Calu3 (cell line): ENCODE results near the gene CHM. TPM values are rescaled to one million over a fixed set of nuclear protein-coding genes. Genes with fewer than 3 reads are reported as not detected.

Experiments
- BruUV-seq: library from RNA; stranded (reverse); fragments of 400-500 nt; replicated peaks from 2 replicates; lab custom pipeline; 2021; lab: Mats Ljungman, UMichigan
- CTCF ChIA-PET: fragments of 300-600 bp; sonication (Branson Sonifier 250); formaldehyde crosslinking; loops from one replicate; lab custom pipeline; 2022; ENCODE audit warnings: antibody characterized with exemption; lab: Charles Lee
- DNase-seq: peaks from one replicate; pipeline ENCODE4 v3.0.0; 2022
- H3K27ac Mint-ChIP-seq: one replicate; pipeline ENCODE4 v1.8.0; 2022; ENCODE audit warnings: mixed read lengths; ENCODE audit not compliant: unreplicated experiment
- H3K27me3 Mint-ChIP-seq: one replicate; pipeline ENCODE4 v1.8.0; 2022; ENCODE audit warnings: mixed read lengths; ENCODE audit not compliant: unreplicated experiment
- H3K36me3 Mint-ChIP-seq: one replicate; pipeline ENCODE4 v1.8.0; 2022; ENCODE audit warnings: mild to moderate bottlenecking, moderate library complexity, mixed read lengths; ENCODE audit not compliant: insufficient read depth, unreplicated experiment
- H3K4me1 Mint-ChIP-seq: one replicate; pipeline ENCODE4 v1.8.0; 2022; ENCODE audit warnings: mild to moderate bottlenecking, low read depth, mixed read lengths; ENCODE audit not compliant: unreplicated experiment
- H3K4me3 Mint-ChIP-seq: one replicate; pipeline ENCODE4 v1.8.0; 2022; ENCODE audit warnings: mild to moderate bottlenecking, low read depth, moderate library complexity, mixed read lengths; ENCODE audit not compliant: unreplicated experiment
- H3K9me3 Mint-ChIP-seq: one replicate; pipeline ENCODE4 v1.8.0; 2022; ENCODE audit warnings: low read depth, mixed read lengths; ENCODE audit not compliant: unreplicated experiment
- intact Hi-C: fragments of 100-400 bp; cut with micrococcal nuclease; formaldehyde crosslinking; loops from one replicate; pipeline ENCODE4 v1.10.0; 2022; ENCODE audit not compliant: unreplicated experiment
- total RNA-seq: library from RNA; stranded (reverse); gene quantifications from 2 replicates; pipeline ENCODE4 v1.2.3, GENCODE V29; 2022
- TF ChIP-seq, protein P1 (sequence below): fragments of 200-600 bp; IDR thresholded peaks from one replicate; pipeline ENCODE4 v1.8.0; 2022; ENCODE audit warnings: antibody characterized with exemption; ENCODE audit not compliant: unreplicated experiment

CHM gene
- total RNA-seq, 1 experiment from 2014 or later = 24.3 TPM

DNA sequence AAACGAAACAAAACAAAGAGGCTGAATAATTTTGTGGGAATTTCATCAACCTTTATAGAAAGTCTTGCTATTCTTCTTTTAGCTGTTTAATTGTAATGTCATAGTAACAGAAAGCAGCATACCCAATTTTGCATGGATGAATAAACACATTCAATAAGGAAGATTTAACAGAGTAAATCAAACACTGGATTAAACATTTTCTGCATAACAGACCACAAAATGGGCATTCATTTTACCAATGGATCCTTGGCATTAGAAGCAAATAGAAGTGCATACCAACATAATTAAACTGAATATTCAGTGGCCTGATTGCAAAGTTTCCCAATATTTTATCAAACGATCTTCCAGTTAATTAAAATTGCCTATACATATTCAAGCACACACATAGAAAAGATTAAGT is 4.4 kb upstream of the CHM start:
- H3K27ac Mint-ChIP-seq = no peak overlapping the region
- CTCF ChIA-PET = no interaction called here
- intact Hi-C loops = no loop called here
- no peak overlapping the region for H3K4me3 Mint-ChIP-seq
- H3K4me1 Mint-ChIP-seq = no peaks in the 10 kb centered on the region
- H3K27me3 Mint-ChIP-seq = peaks cover 12% of the 10 kb centered on the region
- DNase-seq = no peak
- H3K36me3 Mint-ChIP-seq = peaks cover 5% of the 10 kb centered on the region
- TF ChIP-seq, protein P1, sequence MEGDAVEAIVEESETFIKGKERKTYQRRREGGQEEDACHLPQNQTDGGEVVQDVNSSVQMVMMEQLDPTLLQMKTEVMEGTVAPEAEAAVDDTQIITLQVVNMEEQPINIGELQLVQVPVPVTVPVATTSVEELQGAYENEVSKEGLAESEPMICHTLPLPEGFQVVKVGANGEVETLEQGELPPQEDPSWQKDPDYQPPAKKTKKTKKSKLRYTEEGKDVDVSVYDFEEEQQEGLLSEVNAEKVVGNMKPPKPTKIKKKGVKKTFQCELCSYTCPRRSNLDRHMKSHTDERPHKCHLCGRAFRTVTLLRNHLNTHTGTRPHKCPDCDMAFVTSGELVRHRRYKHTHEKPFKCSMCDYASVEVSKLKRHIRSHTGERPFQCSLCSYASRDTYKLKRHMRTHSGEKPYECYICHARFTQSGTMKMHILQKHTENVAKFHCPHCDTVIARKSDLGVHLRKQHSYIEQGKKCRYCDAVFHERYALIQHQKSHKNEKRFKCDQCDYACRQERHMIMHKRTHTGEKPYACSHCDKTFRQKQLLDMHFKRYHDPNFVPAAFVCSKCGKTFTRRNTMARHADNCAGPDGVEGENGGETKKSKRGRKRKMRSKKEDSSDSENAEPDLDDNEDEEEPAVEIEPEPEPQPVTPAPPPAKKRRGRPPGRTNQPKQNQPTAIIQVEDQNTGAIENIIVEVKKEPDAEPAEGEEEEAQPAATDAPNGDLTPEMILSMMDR = no peak
- H3K9me3 Mint-ChIP-seq = no peaks in the 10 kb centered on the region
- BruUV-seq = no TSS peak

DNA sequence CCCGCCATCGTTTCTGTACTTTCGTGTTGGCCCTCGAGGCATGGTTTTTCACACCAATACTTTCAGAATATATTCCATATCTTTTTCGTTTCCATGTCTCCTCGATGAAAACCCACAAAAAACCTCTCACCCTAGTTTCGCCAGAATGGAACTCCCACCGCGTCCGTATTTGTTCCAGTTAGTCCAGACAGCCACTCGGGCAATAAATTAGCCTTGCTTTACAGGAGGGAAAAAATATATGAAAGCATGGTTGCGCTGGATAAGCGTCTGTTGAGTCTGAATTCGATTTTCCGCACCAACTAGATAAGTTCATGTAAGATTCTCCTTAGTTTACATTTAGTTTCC is 550 bp upstream of the CHM start:
- Mint-ChIP-seq H3K36me3 (peaks cover 5% of the 10 kb centered on the region), H3K4me1 (peaks cover 5% of the 10 kb centered on the region), H3K9me3 (no peaks in the 10 kb centered on the region), H3K4me3 (no peak overlapping the region), H3K27me3 (no peaks in the 10 kb centered on the region), H3K27ac (no peak overlapping the region)
- intact Hi-C loops = loop anchor here (2.0 to 5.0 kb wide), 2 partner anchors 45 to 186 kb away; no protein-coding TSS in a partner anchor
- TF ChIP-seq, protein P1 = no peak
- BruUV-seq = no TSS peak
- CTCF ChIA-PET = no interaction called here
- DNase-seq = no peak

DNA sequence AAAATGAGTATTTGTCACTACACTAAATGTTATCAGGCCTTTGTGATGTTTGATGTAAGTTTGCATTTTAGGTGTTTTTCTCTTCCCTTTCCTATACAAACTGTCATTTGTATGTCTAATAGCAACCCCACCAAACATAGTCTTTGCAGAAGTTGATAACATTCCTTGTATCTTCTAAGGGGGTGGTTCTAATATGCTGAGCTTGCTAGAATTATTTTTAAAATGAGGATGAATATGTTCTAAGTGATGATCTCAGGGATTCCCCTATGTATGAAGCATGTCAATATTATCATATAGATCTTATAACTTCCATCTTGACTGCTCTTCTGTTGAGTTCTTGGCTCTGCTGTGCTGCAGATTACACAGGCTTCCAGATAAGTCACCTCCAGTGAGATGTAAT is 3.1 kb downstream of the CHM start:
- TF ChIP-seq, protein P1 = no peak
- H3K36me3 Mint-ChIP-seq = peaks cover 5% of the 10 kb centered on the region

DNA sequence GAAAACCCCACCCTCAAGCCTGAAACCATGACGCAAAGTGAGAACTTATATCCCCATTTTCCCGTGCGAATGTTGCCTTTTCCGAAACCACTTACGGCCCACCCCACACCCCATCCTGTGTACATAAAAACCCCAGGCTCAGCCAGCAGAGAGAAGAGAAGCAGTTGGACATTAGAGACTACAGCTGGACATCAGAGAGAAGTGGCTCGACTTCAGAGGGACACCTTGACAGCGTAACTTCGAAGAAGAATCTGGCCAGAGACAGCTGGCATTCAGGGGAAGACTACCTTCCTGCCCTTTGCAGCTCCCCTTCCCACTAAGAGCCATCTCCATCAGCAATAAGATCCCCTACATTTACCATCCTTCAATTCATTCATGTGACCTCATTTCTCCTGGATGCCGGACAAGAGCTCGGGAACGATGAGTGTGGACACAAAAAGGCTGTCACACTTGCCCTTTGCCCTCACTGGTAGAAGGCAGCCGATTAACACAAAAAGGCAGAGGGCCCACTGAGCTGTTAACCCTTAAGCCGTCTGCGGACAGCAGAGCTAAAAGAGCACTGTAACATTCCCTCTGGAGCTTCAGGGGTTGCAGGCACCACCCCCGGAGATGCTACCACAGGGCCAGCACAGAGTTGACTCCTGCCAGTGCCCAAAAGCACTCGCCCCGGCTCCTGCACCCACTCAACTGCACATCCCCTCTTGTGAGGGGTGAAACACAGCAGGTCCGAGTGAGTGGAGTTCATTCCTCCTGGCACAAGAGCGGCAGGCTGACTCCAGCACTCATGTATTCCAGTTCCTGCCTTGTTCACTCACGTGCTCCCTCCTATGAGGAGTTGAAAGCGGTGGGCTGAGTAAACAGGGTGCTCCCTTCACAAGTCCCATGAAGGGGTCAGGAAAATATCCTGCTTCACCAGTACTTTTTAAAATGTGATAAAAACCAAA is 7.5 kb downstream of the CHM start:
- Mint-ChIP-seq H3K36me3 (no peaks in the 10 kb centered on the region), H3K4me3 (no peak overlapping the region), H3K9me3 (no peaks in the 10 kb centered on the region), H3K27me3 (no peaks in the 10 kb centered on the region), H3K4me1 (peaks cover 5% of the 10 kb centered on the region), H3K27ac (no peak overlapping the region)
- DNase-seq = no peak
- BruUV-seq = no TSS peak
- CTCF ChIA-PET = no interaction called here
- intact Hi-C loops = no loop called here
- TF ChIP-seq, protein P1 = no peak

More for the DNA sequence above, 3.1 kb downstream of the CHM start:
- peaks cover 5% of the 10 kb centered on the region for H3K4me1 Mint-ChIP-seq
- H3K27me3 Mint-ChIP-seq = no peaks in the 10 kb centered on the region
- DNase-seq = no peak
- no peaks in the 10 kb centered on the region for H3K9me3 Mint-ChIP-seq
- CTCF ChIA-PET = no interaction called here
- H3K27ac Mint-ChIP-seq = no peak overlapping the region
- intact Hi-C loops = no loop called here
- no peak overlapping the region for H3K4me3 Mint-ChIP-seq
- BruUV-seq = no TSS peak
